HepG2 (cell line): ENCODE results near the gene RANBP3L. TPM values are rescaled to one million over a fixed set of nuclear protein-coding genes. Genes with fewer than 3 reads are reported as not detected.

ENCODE experiments used
- ETS1 ChIP-seq: sonication (generic); formaldehyde crosslinking; IDR thresholded peaks from 2 replicates; pipeline ENCODE4 v1.4.0; 2020; ENCODE audit warnings: missing genetic modification reagents
- IRF9 ChIP-seq: sonication (generic); formaldehyde crosslinking; IDR thresholded peaks from 2 replicates; pipeline ENCODE4 v1.8.0; 2022; ENCODE audit warnings: missing genetic modification reagents, mild to moderate bottlenecking, borderline replicate concordance
- NR2F6 ChIP-seq, 2 experiments: IDR thresholded peaks; 2 replicates each; pipeline ENCODE4 v1.6.1; 2016; ENCODE audit warnings: antibody characterized with exemption in 1 of 2, mild to moderate bottlenecking in 1 of 2
- ZBTB38 ChIP-seq: sonication (generic); formaldehyde crosslinking; IDR thresholded peaks from 2 replicates; pipeline ENCODE4 v1.5.1; 2020; ENCODE audit warnings: mild to moderate bottlenecking, missing genetic modification reagents
- ZHX1 ChIP-seq: sonication (generic); formaldehyde crosslinking; IDR thresholded peaks from 2 replicates; pipeline ENCODE4 v1.8.1; 2022; ENCODE audit warnings: low read depth, mild to moderate bottlenecking, missing genetic modification reagents
- ZNF17 ChIP-seq: sonication (generic); formaldehyde crosslinking; IDR thresholded peaks from 2 replicates; pipeline ENCODE4 v1.5.0; 2020; ENCODE audit warnings: mild to moderate bottlenecking, missing genetic modification reagents
- ZNF512 ChIP-seq: sonication (generic); formaldehyde crosslinking; IDR thresholded peaks from 2 replicates; pipeline ENCODE4 v1.4.0; 2020; ENCODE audit warnings: mild to moderate bottlenecking, missing genetic modification reagents
- ZNF724P ChIP-seq: sonication (generic); formaldehyde crosslinking; IDR thresholded peaks from 2 replicates; pipeline ENCODE4 v1.8.0; 2022; ENCODE audit warnings: missing genetic modification reagents, borderline replicate concordance
- ZNF740 ChIP-seq: sonication (generic); formaldehyde crosslinking; IDR thresholded peaks from 2 replicates; pipeline ENCODE4 v1.4.0; 2020; ENCODE audit warnings: missing genetic modification reagents
- ZNF841 ChIP-seq: sonication (generic); formaldehyde crosslinking; IDR thresholded peaks from 2 replicates; pipeline ENCODE4 v1.8.1; 2023; ENCODE audit warnings: missing genetic modification reagents, borderline replicate concordance
- polyA plus RNA-seq, 8 experiments: library from polyadenylated mRNA; depleted of rRNA in 3 of 8; stranded (reverse) in 7 of 8; unstranded in 1 of 8; fragments of >200 nt; fragmentation: Illumina TruSeq in 4 of 8; extraction: Trizol in 4 of 8; gene quantifications; 2 replicates each; pipeline versions ENCODE4 v1.2.1 to v1.2.3, GENCODE V29; 2011 to 2016; ENCODE audit warnings: low read depth in 4 of 8, missing spikeins in 1 of 8, mixed read lengths in 1 of 8; ENCODE audit not compliant: insufficient read depth in 1 of 8
- total RNA-seq, 5 experiments: library from RNA; depleted of rRNA; stranded (reverse); fragments of >200 nt; fragmentation: Illumina TruSeq; extraction: Trizol; gene quantifications; 2 replicates each; pipeline ENCODE4 v1.2.3, GENCODE V29; 2016; ENCODE audit warnings: low read depth in 1 of 5

The RANBP3L gene
- total and polyA plus RNA-seq, 2 of the 13 experiments (the other 11 are each of a cell fraction or from before 2014, with no cell fraction given): 0.09 TPM; not detected in 1

- TF ChIP-seq ZNF740 (CRISPR knock-in tag): peak; percentile 21; the same call in 1 of the 2 replicates
- TF ChIP-seq ZNF17 (CRISPR knock-in tag): no peak
- TF ChIP-seq IRF9 (CRISPR knock-in tag): peak; percentile 52; the same call in 1 of the 2 replicates
- no peak for TF ChIP-seq ZNF724P (CRISPR knock-in tag)
- no peak; the same call in 1 of the 2 replicates for TF ChIP-seq ZHX1 (CRISPR knock-in tag)
- TF ChIP-seq ZNF512 (CRISPR knock-in tag): no peak
- TF ChIP-seq NR2F6 (IDR thresholded peaks at IDR 0.05): no peak
- TF ChIP-seq NR2F6 (CRISPR knock-in tag; IDR thresholded peaks at IDR 0.05): peak; percentile 49; the same call in 1 of the 2 replicates
- 0 out of 2 replicates have a peak, but pooled peaks have one; percentile 45 for TF ChIP-seq ETS1 (CRISPR knock-in tag)
- peak; percentile 90; the same call in 1 of the 2 replicates for TF ChIP-seq ZNF841 (CRISPR knock-in tag)
- TF ChIP-seq ZBTB38 (CRISPR knock-in tag): peak; percentile 14
Measured at GRCh38 chr5:36241631-36242533, 59.8 kb downstream of the RANBP3L start, which contains the start of gene NADK2 (continued).
